HepG2 (cell line): ENCODE results near the gene BCO1. TPM values are rescaled to one million over a fixed set of nuclear protein-coding genes. Genes with fewer than 3 reads are reported as not detected.
A peak's percentile ranks its signal among the peaks of the same experiment; 100 is the strongest.

Experiments used
- ATAC-seq: fragments of 200-7000 bp; cut with Tn5 transposase; 3 replicates; pipeline ENCODE4 v1.9.1; 2020; ENCODE audit warnings: mild to moderate bottlenecking, moderate library complexity
- BruUV-seq: library from RNA; stranded (reverse); fragments of 400-500 nt; replicated peaks from 2 replicates; lab custom pipeline; 2021; lab: Mats Ljungman, UMichigan
- CTCF ChIA-PET: fragments of 300-600 bp; formaldehyde crosslinking; extraction: SDS; loops from one replicate; lab custom pipeline; 2021; ENCODE audit warnings: low total read pairs, inconsistent platforms, low intra/inter-chr PET ratio; lab: Yijun Ruan, JAX
- POLR2A ChIA-PET: fragments of 350-600 bp; sonication (Branson Sonifier 250); formaldehyde crosslinking; loops from one replicate; lab custom pipeline; 2020; ENCODE audit warnings: antibody characterized with exemption, inconsistent platforms; lab: Yijun Ruan, JAX
- DNase-seq: peaks from one replicate; pipeline ENCODE4 v3.0.0-alpha.2; 2015; ENCODE audit warnings: low spot score
- FAIRE-seq: peaks from 3 replicates; lab custom pipeline; 2011; peaks lifted over from hg19 to GRCh38; lab: Jason Lieb, UNC
- H2AFZ ChIP-seq: one replicate; pipeline ENCODE4 v1.6.1; 2011; ENCODE audit warnings: low read length, inconsistent platforms
- H3K27ac ChIP-seq: fragments of 300-600 bp; 3 replicates; pipeline ENCODE4 v1.8.0; 2011; ENCODE audit warnings: mixed run types, mild to moderate bottlenecking, mixed read lengths, low read length, inconsistent platforms; ENCODE audit not compliant: insufficient read depth; ENCODE audit errors: extremely low read length
- H3K27me3 ChIP-seq, 2 experiments: fragments of 200-600 bp in 1 of 2; 2 replicates in 1 of 2; 3 replicates in 1 of 2; pipeline versions ENCODE4 v1.6.0 to v1.8.0; 2011; ENCODE audit warnings: low read length in 2 of 2, mild to moderate bottlenecking in 2 of 2, moderate library complexity in 2 of 2, inconsistent platforms in 1 of 2; ENCODE audit not compliant: insufficient read depth in 2 of 2, control insufficient read depth in 1 of 2
- H3K36me3 ChIP-seq, 2 experiments: fragments of 200-600 bp in 1 of 2; replicated peaks in 1 of 2; 2 replicates in 1 of 2; 3 replicates in 1 of 2; pipeline versions ENCODE4 v1.5.1 to v1.8.0; 2011; ENCODE audit warnings: low read length in 2 of 2, inconsistent platforms in 1 of 2; ENCODE audit not compliant: insufficient read depth in 2 of 2, control insufficient read depth in 1 of 2
- H3K4me1 ChIP-seq: 2 replicates; pipeline ENCODE4 v1.5.1; 2012; ENCODE audit warnings: low read length, inconsistent platforms; ENCODE audit not compliant: insufficient read depth
- H3K4me2 ChIP-seq: 2 replicates; pipeline ENCODE4 v1.6.0; 2011; ENCODE audit warnings: low read depth, low read length, inconsistent platforms
- H3K4me3 ChIP-seq, 3 experiments: fragments of 200-600 bp in 1 of 3; sonication (generic), shearing (Covaris generic) in 1 of 3; replicated peaks in 1 of 3; 2 replicates each; pipeline ENCODE4 v1.5.1; 2011 to 2016; ENCODE audit warnings: low read length in 3 of 3, inconsistent platforms in 2 of 3, low read depth in 2 of 3, mild to moderate bottlenecking in 2 of 3, control low read depth in 1 of 3, mixed read lengths in 1 of 3; ENCODE audit not compliant: insufficient read depth in 1 of 3
- H3K79me2 ChIP-seq: one replicate; pipeline ENCODE4 v1.6.1; 2011; ENCODE audit warnings: low read length, inconsistent platforms; ENCODE audit not compliant: insufficient read depth
- H3K9ac ChIP-seq: 2 replicates; pipeline ENCODE4 v1.6.0; 2011; ENCODE audit warnings: mild to moderate bottlenecking, low read depth, low read length, inconsistent platforms; ENCODE audit not compliant: insufficient read depth
- H3K9me3 ChIP-seq: 2 replicates; pipeline ENCODE4 v1.5.1; 2012; ENCODE audit warnings: mild to moderate bottlenecking, low read length
- H4K20me1 ChIP-seq: 2 replicates; pipeline ENCODE4 v1.6.0; 2011; ENCODE audit warnings: inconsistent platforms, mild to moderate bottlenecking, low read length, moderate library complexity; ENCODE audit not compliant: insufficient read depth
- CENPX ChIP-seq: sonication (generic); formaldehyde crosslinking; IDR thresholded peaks from 2 replicates; pipeline ENCODE4 v1.9.0; 2021; ENCODE audit warnings: mild to moderate bottlenecking, missing genetic modification reagents, moderate library complexity
- CSRNP1 ChIP-seq: sonication (generic); formaldehyde crosslinking; IDR thresholded peaks from 2 replicates; pipeline ENCODE4 v1.8.1; 2023; ENCODE audit warnings: mild to moderate bottlenecking, missing genetic modification reagents
- HDAC6 ChIP-seq: fragments of 200-600 bp; sonication (generic); IDR thresholded peaks from 2 replicates; pipeline ENCODE4 v1.7.0; 2017; ENCODE audit warnings: mild to moderate bottlenecking, antibody characterized with exemption, low read length, low read depth
- KLF9 ChIP-seq: IDR thresholded peaks from 2 replicates; pipeline ENCODE4 v1.6.1; 2016; ENCODE audit warnings: low read depth
- MLLT10 ChIP-seq: sonication (generic); formaldehyde crosslinking; IDR thresholded peaks from 2 replicates; pipeline ENCODE4 v1.4.0; 2020; ENCODE audit warnings: missing genetic modification reagents
- TCF7L2 ChIP-seq: IDR thresholded peaks from 2 replicates; pipeline ENCODE4 v1.6.1; 2011; ENCODE audit warnings: mild to moderate bottlenecking, low read depth, low read length, moderate library complexity
- ZBTB7B ChIP-seq: sonication (generic); formaldehyde crosslinking; IDR thresholded peaks from 2 replicates; pipeline ENCODE4 v1.4.0; 2020; ENCODE audit warnings: missing genetic modification reagents
- ZEB1 ChIP-seq: IDR thresholded peaks from 2 replicates; pipeline ENCODE4 v1.6.1; 2012; ENCODE audit warnings: mild to moderate bottlenecking, low read depth, inconsistent platforms; ENCODE audit not compliant: insufficient replicate concordance
- ZKSCAN8 ChIP-seq: IDR thresholded peaks from 2 replicates; pipeline ENCODE4 v1.6.1; 2016; ENCODE audit warnings: borderline replicate concordance, missing genetic modification reagents, missing compliant biosample characterization
- ZNF362 ChIP-seq: sonication (generic); formaldehyde crosslinking; IDR thresholded peaks from 2 replicates; pipeline ENCODE4 v1.4.0; 2020; ENCODE audit warnings: missing genetic modification reagents, mild to moderate bottlenecking, borderline replicate concordance
- ZNF841 ChIP-seq: sonication (generic); formaldehyde crosslinking; IDR thresholded peaks from 2 replicates; pipeline ENCODE4 v1.8.1; 2023; ENCODE audit warnings: missing genetic modification reagents, borderline replicate concordance
- ZSCAN30 ChIP-seq: sonication (generic); formaldehyde crosslinking; IDR thresholded peaks from 2 replicates; pipeline ENCODE4 v1.5.0; 2020; ENCODE audit warnings: mild to moderate bottlenecking, missing genetic modification reagents
- WGBS: methylation state at CpG from one replicate; pipeline ENCODE4 v1.1.6; 2017; ENCODE audit warnings: low lambda C conversion rate; 5-methylcytosine and 5-hydroxymethylcytosine counted together
- in situ Hi-C: cut with HindIII; loops from 2 replicates; pipeline ENCODE4 v1.10.0; 2017; ENCODE audit warnings: low pct_unique_long_range_greater_than_20kb; ENCODE audit not compliant: extremely low pct_ligation_motif_present
- intact Hi-C: fragments of 100-400 bp; cut with micrococcal nuclease; formaldehyde crosslinking; loops from one replicate; pipeline ENCODE4 v1.10.0; 2022; ENCODE audit not compliant: unreplicated experiment
- polyA plus RNA-seq, 8 experiments: library from polyadenylated mRNA; depleted of rRNA in 3 of 8; stranded (reverse) in 7 of 8; unstranded in 1 of 8; fragments of >200 nt; fragmentation: Illumina TruSeq in 4 of 8; extraction: Trizol in 4 of 8; gene quantifications; 2 replicates each; pipeline versions ENCODE4 v1.2.1 to v1.2.3, GENCODE V29; 2011 to 2016; ENCODE audit warnings: low read depth in 4 of 8, missing spikeins in 1 of 8, mixed read lengths in 1 of 8; ENCODE audit not compliant: insufficient read depth in 1 of 8
- total RNA-seq, 5 experiments: library from RNA; depleted of rRNA; stranded (reverse); fragments of >200 nt; fragmentation: Illumina TruSeq; extraction: Trizol; gene quantifications; 2 replicates each; pipeline ENCODE4 v1.2.3, GENCODE V29; 2016; ENCODE audit warnings: low read depth in 1 of 5
- TF ChIP-seq, protein P1 (sequence below): IDR thresholded peaks from 2 replicates; pipeline ENCODE4 v1.6.1; 2016; ENCODE audit warnings: low read depth, borderline replicate concordance
- TF ChIP-seq, protein P2 (sequence below): sonication (generic); formaldehyde crosslinking; IDR thresholded peaks from 2 replicates; pipeline ENCODE4 v1.4.0; 2020; ENCODE audit warnings: low read depth, missing genetic modification reagents

The BCO1 gene
- total and polyA plus RNA-seq, 2 of the 13 experiments (the other 11 are each of a cell fraction or from before 2014, with no cell fraction given) = 0.11 TPM; not detected in 1

DNA sequence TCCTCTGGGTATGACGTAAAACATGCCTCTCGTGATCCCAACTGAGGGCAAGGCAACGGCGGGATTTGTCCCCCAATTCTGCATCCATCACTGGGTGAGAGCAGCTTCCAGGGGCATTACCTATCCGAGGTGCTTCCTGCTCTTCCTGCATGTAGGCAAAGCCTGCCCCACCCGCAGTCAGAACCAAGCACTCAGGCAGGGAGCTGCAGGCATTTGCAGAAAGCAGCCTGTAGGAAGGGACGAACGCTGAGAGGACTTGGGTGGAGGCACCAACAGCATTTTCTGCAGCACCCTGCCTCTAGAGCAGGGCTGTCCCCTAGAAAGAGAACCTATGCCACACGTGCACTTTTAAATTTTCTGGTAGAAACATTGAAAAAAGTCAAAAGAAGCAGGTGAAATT is 5.5 kb downstream of the BCO1 start:
- Histone ChIP-seq H3K79me2 (no peaks in the 10 kb centered on the region), H3K9me3 (no peaks in the 10 kb centered on the region), H3K27ac (no peak overlapping the region), H2AFZ (no peak overlapping the region), H3K4me2 (no peak overlapping the region), H3K4me3 (no peak overlapping the region), H3K27me3 (peaks cover 0 to 19% of the 10 kb centered on the region in 2 experiments; a peak in 2 of 5 replicates), H3K36me3 (no peaks in the 10 kb centered on the region), H4K20me1 (no peaks in the 10 kb centered on the region), H3K4me1 (no peaks in the 10 kb centered on the region), H3K9ac (no peak overlapping the region)
- in situ Hi-C loops = no loop called here
- ChIA-PET CTCF (no interaction called here), POLR2A (interaction anchor here (1.1 kb wide), 1 partner anchor 71 kb away, joined by 3 read pairs; the partner anchor contains the start of gene GAN)
- whole genome bisulfite sequencing = 7% methylated on average over 9 of the region's 9 CpGs
- FAIRE-seq = no peak
- no TSS peak for BruUV-seq
- TF ChIP-seq ZEB1 (no peak), ZBTB7B (CRISPR knock-in tag) (no peak), ZNF362 (CRISPR knock-in tag) (no peak), CENPX (CRISPR knock-in tag) (no peak), KLF9 (CRISPR knock-in tag) (no peak), MLLT10 (CRISPR knock-in tag) (no peak), TCF7L2 (no peak), HDAC6 (no peak), ZSCAN30 (CRISPR knock-in tag) (no peak), CSRNP1 (CRISPR knock-in tag) (no peak), ZKSCAN8 (CRISPR knock-in tag) (no peak), ZNF841 (no peak)
- TF ChIP-seq, protein P1, sequence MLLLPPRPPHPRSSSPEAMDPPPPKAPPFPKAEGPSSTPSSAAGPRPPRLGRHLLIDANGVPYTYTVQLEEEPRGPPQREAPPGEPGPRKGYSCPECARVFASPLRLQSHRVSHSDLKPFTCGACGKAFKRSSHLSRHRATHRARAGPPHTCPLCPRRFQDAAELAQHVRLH (CRISPR knock-in tag) = no peak
- TF ChIP-seq, protein P2, sequence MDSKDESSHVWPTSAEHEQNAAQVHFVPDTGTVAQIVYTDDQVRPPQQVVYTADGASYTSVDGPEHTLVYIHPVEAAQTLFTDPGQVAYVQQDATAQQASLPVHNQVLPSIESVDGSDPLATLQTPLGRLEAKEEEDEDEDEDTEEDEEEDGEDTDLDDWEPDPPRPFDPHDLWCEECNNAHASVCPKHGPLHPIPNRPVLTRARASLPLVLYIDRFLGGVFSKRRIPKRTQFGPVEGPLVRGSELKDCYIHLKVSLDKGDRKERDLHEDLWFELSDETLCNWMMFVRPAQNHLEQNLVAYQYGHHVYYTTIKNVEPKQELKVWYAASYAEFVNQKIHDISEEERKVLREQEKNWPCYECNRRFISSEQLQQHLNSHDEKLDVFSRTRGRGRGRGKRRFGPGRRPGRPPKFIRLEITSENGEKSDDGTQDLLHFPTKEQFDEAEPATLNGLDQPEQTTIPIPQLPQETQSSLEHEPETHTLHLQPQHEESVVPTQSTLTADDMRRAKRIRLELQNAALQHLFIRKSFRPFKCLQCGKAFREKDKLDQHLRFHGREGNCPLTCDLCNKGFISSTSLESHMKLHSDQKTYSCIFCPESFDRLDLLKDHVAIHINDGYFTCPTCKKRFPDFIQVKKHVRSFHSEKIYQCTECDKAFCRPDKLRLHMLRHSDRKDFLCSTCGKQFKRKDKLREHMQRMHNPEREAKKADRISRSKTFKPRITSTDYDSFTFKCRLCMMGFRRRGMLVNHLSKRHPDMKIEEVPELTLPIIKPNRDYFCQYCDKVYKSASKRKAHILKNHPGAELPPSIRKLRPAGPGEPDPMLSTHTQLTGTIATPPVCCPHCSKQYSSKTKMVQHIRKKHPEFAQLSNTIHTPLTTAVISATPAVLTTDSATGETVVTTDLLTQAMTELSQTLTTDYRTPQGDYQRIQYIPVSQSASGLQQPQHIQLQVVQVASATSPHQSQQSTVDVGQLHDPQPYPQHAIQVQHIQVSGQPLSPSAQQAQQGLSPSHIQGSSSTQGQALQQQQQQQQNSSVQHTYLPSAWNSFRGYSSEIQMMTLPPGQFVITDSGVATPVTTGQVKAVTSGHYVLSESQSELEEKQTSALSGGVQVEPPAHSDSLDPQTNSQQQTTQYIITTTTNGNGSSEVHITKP (CRISPR knock-in tag) = no peak
- intact Hi-C loops = no loop called here
- peak; percentile 35; the same call in 2 of the 3 replicates for ATAC-seq
- DNase-seq = no peak
